Nephron progenitor cell (in vitro differentiated cells): ENCODE results near the gene C1D.
"Not testable (repeated sequence)": the region's sequence is repeated elsewhere in the genome, so short reads cannot be mapped to it uniquely, and the experiment has no call there.

Source experiments
- DNase-seq: peaks from one replicate; pipeline ENCODE4 v3.0.0; 2021
- H3K27ac Mint-ChIP-seq: 2 replicates; pipeline ENCODE4 v1.8.0; 2021; ENCODE audit warnings: mild to moderate bottlenecking, moderate library complexity, mixed read lengths
- H3K27me3 Mint-ChIP-seq: 2 replicates; pipeline ENCODE4 v1.8.0; 2021; ENCODE audit warnings: mild to moderate bottlenecking, low read depth, mixed read lengths; ENCODE audit not compliant: poor library complexity
- H3K36me3 Mint-ChIP-seq: 2 replicates; pipeline ENCODE4 v1.8.0; 2021; ENCODE audit warnings: low read depth, mixed read lengths
- H3K4me1 Mint-ChIP-seq: 2 replicates; pipeline ENCODE4 v1.8.0; 2021; ENCODE audit warnings: mixed read lengths
- H3K4me3 Mint-ChIP-seq: 2 replicates; pipeline ENCODE4 v1.8.0; 2021; ENCODE audit warnings: mild to moderate bottlenecking, moderate library complexity, mixed read lengths
- H3K9me3 Mint-ChIP-seq: 2 replicates; pipeline ENCODE4 v1.8.0; 2021; ENCODE audit warnings: mild to moderate bottlenecking, moderate library complexity, mixed read lengths
- TF ChIP-seq, protein P1 (sequence below): fragments of 200-600 bp; sonication (generic); IDR thresholded peaks from 2 replicates; pipeline ENCODE4 v1.5.0; 2021; ENCODE audit warnings: antibody characterized with exemption

The C1D gene

DNA sequence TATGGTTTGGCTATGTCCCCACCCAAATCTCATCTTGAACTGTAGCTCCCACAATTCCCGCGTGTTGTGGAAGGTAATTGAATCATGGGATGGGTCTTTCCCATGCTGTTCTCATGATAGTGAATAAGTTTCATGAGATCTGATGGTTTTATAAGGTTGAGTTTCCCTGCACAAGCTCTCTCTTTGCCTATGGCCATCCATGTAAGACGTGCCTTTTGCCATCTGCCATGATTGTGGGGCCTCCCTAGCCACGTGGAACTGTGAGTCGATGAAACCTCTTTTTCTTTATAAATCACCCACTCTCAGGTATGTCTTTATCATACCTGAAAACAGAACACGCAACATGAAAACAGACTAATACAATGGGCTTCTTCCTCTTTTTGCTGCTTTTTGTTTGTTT, 11.2 kb upstream of the C1D start:
- no peak for DNase-seq
- no peak overlapping the region for H3K27ac Mint-ChIP-seq
- TF ChIP-seq, protein P1, sequence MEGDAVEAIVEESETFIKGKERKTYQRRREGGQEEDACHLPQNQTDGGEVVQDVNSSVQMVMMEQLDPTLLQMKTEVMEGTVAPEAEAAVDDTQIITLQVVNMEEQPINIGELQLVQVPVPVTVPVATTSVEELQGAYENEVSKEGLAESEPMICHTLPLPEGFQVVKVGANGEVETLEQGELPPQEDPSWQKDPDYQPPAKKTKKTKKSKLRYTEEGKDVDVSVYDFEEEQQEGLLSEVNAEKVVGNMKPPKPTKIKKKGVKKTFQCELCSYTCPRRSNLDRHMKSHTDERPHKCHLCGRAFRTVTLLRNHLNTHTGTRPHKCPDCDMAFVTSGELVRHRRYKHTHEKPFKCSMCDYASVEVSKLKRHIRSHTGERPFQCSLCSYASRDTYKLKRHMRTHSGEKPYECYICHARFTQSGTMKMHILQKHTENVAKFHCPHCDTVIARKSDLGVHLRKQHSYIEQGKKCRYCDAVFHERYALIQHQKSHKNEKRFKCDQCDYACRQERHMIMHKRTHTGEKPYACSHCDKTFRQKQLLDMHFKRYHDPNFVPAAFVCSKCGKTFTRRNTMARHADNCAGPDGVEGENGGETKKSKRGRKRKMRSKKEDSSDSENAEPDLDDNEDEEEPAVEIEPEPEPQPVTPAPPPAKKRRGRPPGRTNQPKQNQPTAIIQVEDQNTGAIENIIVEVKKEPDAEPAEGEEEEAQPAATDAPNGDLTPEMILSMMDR, result no peak
- no peaks in the 10 kb centered on the region for H3K4me1 Mint-ChIP-seq
- no peak overlapping the region for H3K4me3 Mint-ChIP-seq
- H3K27me3 Mint-ChIP-seq, result peaks cover 42% of the 10 kb centered on the region
- H3K9me3 Mint-ChIP-seq, result peaks cover under 1% of the 10 kb centered on the region
- no peaks in the 10 kb centered on the region for H3K36me3 Mint-ChIP-seq

DNA sequence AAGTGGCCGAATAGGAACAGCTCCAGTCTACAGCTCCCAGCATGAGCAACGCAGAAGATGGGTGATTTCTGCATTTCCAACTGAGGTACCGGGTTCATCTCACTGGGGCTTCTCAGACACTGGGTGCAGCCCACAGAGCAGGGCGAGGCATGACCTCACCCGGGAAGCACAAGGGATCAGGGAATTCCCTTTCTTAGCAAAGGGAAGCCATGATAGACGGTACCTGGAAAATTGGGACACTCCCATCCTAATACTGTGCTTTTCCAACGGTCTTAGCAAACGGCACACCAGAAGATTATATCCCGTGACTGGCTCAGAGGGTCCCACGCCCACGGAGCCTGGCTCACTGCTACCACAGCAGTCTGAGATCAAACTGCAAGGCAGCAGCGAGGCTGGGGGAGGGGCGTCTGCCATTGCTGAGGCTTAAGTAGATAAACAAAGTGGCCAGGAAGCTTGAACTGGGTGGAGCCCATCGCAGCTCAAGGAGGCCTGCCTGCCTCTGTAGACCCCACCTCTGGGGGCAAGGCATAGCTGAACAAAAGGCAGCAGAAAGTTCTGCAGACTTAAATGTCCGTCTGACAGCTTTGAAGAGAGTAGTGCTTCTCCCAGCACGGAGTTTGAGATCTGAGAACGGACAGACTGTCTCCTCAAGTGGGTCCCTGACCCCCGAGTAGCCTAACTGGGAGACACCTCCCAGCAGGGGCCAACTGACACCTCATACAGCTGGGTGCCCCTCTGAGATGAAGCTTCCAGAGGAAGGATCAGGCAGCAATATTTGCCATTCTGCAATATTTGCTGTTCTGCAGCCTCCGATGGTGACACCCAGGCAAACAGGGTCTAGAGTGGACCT, 1.2 kb upstream of the C1D start:
- H3K4me3 Mint-ChIP-seq, result peak overlapping the region; percentile 97
- peaks cover 44% of the 10 kb centered on the region for H3K9me3 Mint-ChIP-seq
- DNase-seq, result peak; percentile 27
- peaks cover 27% of the 10 kb centered on the region for H3K4me1 Mint-ChIP-seq
- not testable (repeated sequence) for H3K27ac Mint-ChIP-seq, H3K36me3 Mint-ChIP-seq
- peaks cover 17% of the 10 kb centered on the region for H3K27me3 Mint-ChIP-seq

DNA sequence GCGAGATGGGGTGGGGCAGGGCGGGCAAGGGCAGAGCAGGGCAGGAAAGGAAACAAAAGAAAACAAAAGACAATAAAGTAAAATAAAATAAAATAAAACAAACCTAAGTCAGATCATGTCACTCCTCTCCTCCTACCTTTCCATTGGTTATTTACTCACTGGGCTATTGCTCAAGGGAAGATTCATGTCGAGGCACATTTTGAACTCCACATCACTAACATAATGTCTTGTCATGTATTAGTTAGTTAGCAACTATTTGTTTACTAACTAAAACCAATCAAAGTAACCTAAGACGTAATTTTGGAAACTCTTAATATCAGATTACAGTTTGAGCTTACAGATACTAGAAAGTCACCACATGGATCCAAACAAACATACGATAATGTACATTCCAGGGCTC, 2.2 kb downstream of the C1D start:
- Mint-ChIP-seq H3K27me3 (peaks cover 4% of the 10 kb centered on the region), H3K4me3 (peak overlapping the region; percentile 97), H3K4me1 (peaks cover 27% of the 10 kb centered on the region), H3K36me3 (peaks cover 7% of the 10 kb centered on the region), H3K27ac (no peak overlapping the region), H3K9me3 (peaks cover 15% of the 10 kb centered on the region)
- no peak for DNase-seq
- TF ChIP-seq, protein P1, result no peak

DNA sequence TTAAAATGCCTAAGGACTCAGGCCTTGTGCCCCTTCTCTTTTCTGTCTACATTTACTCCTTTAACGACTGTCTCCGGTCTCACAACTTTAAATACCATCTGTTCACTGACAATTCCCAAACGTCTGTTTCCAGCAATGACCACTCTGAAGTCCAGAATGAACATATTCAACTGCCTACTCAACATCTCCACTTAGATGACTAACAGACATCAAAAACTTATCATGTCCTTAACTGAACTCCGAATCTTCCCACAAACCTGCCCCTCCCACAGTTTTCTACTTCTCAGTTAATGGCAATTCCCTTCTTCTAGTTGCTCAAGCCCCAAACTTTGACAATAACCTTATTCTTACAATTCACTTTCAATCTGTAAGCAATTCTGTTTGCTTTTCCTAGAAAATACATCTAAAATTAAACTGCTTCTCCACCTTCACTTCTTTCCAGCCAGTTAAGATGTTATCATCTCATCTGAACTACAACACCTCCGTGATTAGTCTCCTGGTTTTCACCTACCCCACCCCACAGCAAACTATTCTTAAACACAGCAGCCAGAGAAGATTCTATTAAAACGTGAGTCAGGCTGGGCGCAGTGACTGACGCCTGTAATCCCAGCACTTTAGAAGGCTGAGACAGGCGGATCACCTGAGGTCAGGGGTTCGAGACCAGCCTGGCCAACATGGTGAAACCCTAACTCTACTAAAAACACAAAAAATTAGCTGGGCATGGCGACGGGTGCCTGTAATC, 2.8 kb downstream of the C1D start:
- H3K4me1 Mint-ChIP-seq, result peaks cover 27% of the 10 kb centered on the region
- peaks cover 5% of the 10 kb centered on the region for H3K36me3 Mint-ChIP-seq
- peak overlapping the region; percentile 6 for H3K4me3 Mint-ChIP-seq

DNA sequence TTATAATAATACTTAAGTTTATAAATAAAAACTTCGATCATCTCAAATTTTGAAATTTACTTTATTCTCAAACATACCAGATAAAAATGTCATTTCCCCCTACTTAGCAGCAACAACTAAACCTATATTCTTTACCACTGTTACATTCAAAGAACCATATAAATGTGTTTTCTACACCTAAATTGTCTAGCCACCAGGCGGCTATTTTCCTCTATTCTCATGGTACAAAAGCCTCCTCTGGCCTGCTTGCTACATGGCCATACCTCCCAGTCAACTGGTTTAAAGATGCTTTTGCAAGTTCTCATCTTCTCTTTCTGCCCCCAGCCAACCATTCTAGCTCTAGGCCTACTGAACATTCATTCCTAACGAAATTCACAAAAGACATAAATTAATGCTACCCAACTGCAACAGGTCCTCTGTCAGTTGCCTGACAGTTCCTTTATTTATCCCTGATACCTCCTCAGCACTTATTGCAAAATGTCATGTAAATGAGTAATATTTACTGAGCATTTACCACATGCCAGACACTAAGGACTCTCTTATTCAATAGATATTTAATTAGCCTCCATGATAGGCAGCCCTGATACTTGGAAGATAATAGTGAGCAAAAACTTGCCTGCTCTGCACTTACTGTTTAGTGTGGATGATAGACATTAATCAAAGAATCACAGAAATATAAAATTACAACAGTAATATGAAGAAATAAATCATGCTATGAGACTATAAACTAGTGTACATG, 5.0 kb downstream of the C1D start:
- TF ChIP-seq, protein P1, result no peak
- Mint-ChIP-seq H3K9me3 (no peaks in the 10 kb centered on the region), H3K27ac (no peak overlapping the region), H3K4me3 (no peak overlapping the region), H3K36me3 (no peaks in the 10 kb centered on the region), H3K27me3 (no peaks in the 10 kb centered on the region), H3K4me1 (peaks cover 18% of the 10 kb centered on the region)
- no peak for DNase-seq

More for the DNA sequence above, 2.8 kb downstream of the C1D start:
- Mint-ChIP-seq H3K27me3 (peaks cover 4% of the 10 kb centered on the region), H3K9me3 (peaks cover 8% of the 10 kb centered on the region), H3K27ac (no peak overlapping the region)
- TF ChIP-seq, protein P1, result no peak
- DNase-seq, result no peak
